ENCODE data around the gene SLC66A3.
"Not testable (repeated sequence)": the region's sequence is repeated elsewhere in the genome, so short reads cannot be mapped to it uniquely, and the experiment has no call there.

The SLC66A3 gene

DNA sequence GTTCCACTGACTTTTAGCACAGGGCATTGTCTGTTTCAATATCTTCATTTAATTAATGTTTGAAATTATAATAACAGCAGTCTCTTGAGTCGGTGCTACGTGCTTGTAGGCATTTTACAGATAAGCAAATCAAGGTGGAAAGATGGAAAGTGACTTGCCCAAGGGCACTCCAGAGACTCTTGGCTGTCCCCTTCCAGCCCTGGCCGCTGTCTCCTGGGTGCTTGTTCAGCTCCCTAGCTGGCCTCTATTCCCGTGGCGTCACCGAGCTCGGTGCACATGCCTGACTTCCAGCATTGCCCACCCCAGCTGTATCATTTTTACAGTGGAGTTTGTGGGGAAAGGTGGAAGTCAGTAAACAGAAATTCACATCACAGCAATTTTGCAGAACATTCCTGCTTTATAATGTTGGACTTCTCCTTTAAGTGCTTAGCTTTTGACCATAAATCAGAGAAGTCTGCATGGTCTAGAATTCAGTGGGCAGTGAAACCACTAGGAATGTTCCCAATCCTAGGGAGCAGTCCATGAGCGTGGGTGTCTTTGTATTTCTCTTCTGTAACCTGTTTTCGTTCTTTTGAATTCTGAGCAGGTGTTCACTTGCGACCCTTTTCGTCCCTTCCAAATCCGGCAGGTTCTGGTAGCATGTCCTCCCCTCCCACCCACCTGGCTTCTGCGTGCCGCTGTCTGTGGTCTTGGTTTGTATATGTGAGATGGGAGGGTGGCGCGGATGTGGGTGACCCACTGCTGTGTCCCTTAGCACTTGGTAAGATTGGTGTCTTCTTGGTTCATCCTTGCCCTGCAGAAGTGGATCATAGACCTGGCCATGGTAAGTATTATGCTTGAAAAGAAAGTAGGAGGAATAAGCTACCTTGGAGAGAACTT is 8.4 kb downstream of the SLC66A3 start:
- H2BK15ac ChIP-seq (ENCODE audit: low read depth, poor library complexity, severe bottlenecking), result no peak overlapping the region
- no peaks in the 10 kb centered on the region for H3K27me3 ChIP-seq (ENCODE audit: control insufficient read depth in 1 of 2, insufficient read depth in 1 of 2, low read length in 2 of 2)
- no peak overlapping the region for H3K9ac ChIP-seq (ENCODE audit: low read length)
- H2AFZ ChIP-seq (ENCODE audit: low read depth, low read length), result no peak overlapping the region
- H3K18ac ChIP-seq (ENCODE audit: low read depth in 1 of 2, low read length in 2 of 2), result no peak overlapping the region
- no peak for DNase-seq
- no peak overlapping the region for H4K91ac ChIP-seq (ENCODE audit: low read length)
- H3K36me3 ChIP-seq (ENCODE audit: control insufficient read depth in 1 of 2, insufficient read depth in 2 of 2, low read depth in 1 of 2, low read length in 2 of 2), result peaks cover 2 to 15% of the 10 kb centered on the region in 2 experiments
- H3K27ac ChIP-seq (ENCODE audit: low read length, poor library complexity, severe bottlenecking), result no peak overlapping the region
- no peak overlapping the region for H3K4me2 ChIP-seq (ENCODE audit: low read length, poor library complexity, severe bottlenecking)
- no peak overlapping the region for H2AK5ac ChIP-seq (ENCODE audit: low read length, severe bottlenecking)
- peak overlapping the region in 1 of 2 experiments; percentile 53 for H3K14ac ChIP-seq (ENCODE audit: low read length in 2 of 2)
- no peak overlapping the region for H3K23ac ChIP-seq (ENCODE audit: low read length in 2 of 2)
- H3K4me3 ChIP-seq (ENCODE audit: insufficient read depth in 1 of 2, low read depth in 1 of 2, low read length in 2 of 2), result no peak overlapping the region
- H3K79me1 ChIP-seq (replicated peaks; ENCODE audit: low read length, poor library complexity, severe bottlenecking), result peaks cover 3% of the 10 kb centered on the region
- H3K4me1 ChIP-seq (ENCODE audit: control insufficient read depth, insufficient read depth, low read depth, low read length), result peaks cover 8% of the 10 kb centered on the region
- no peak overlapping the region for H3K4ac ChIP-seq (ENCODE audit: low read depth in 1 of 2, low read length in 2 of 2)
- H4K8ac ChIP-seq (ENCODE audit: low read length), result peak overlapping the region; percentile 12
- 90% methylated on average over 15 of the region's 16 CpGs for WGBS
- H2BK120ac ChIP-seq (ENCODE audit: low read depth, low read length), result no peak overlapping the region
- H2BK12ac ChIP-seq (ENCODE audit: low read length in 2 of 2), result no peak overlapping the region
- H2BK5ac ChIP-seq (ENCODE audit: low read depth, low read length, poor library complexity, severe bottlenecking), result no peak overlapping the region
- H3K9me3 ChIP-seq (ENCODE audit: control insufficient read depth, low read length), result no peaks in the 10 kb centered on the region

DNA sequence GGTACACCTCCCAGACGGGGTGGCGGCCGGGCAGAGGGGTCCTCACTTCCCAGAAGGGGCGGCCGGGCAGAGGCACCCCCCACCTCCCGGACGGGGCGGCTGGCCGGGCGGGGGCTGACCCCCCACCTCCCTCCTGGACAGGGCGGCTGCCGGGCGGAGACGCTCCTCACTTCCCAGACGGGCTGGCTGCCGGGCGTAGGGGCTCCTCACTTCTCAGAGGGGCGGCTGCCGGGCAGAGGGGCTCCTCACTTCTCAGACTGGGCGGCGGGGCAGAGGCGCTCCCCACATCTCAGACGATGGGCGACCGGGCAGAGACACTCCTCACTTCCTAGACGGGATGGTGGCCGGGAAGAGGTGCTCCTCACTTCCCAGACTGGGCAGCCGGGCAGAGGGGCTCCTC is 9.8 kb downstream of the SLC66A3 start:
- not testable (repeated sequence) for H4K91ac ChIP-seq (ENCODE audit: low read length); H3K4me3 ChIP-seq (ENCODE audit: insufficient read depth in 1 of 2, low read depth in 1 of 2, low read length in 2 of 2); H2AFZ ChIP-seq (ENCODE audit: low read depth, low read length); H2BK15ac ChIP-seq (ENCODE audit: low read depth, poor library complexity, severe bottlenecking); H3K14ac ChIP-seq (ENCODE audit: low read length in 2 of 2); H3K27me3 ChIP-seq (ENCODE audit: control insufficient read depth in 1 of 2, insufficient read depth in 1 of 2, low read length in 2 of 2); H3K18ac ChIP-seq (ENCODE audit: low read depth in 1 of 2, low read length in 2 of 2); H3K27ac ChIP-seq (ENCODE audit: low read length, poor library complexity, severe bottlenecking); H3K23ac ChIP-seq (ENCODE audit: low read length in 2 of 2); H2AK5ac ChIP-seq (ENCODE audit: low read length, severe bottlenecking); H2BK120ac ChIP-seq (ENCODE audit: low read depth, low read length); H3K4me2 ChIP-seq (ENCODE audit: low read length, poor library complexity, severe bottlenecking); H2BK12ac ChIP-seq (ENCODE audit: low read length in 2 of 2); H3K4me1 ChIP-seq (ENCODE audit: control insufficient read depth, insufficient read depth, low read depth, low read length); H4K8ac ChIP-seq (ENCODE audit: low read length); H3K4ac ChIP-seq (ENCODE audit: low read depth in 1 of 2, low read length in 2 of 2); DNase-seq; H2BK5ac ChIP-seq (ENCODE audit: low read depth, low read length, poor library complexity, severe bottlenecking); H3K9ac ChIP-seq (ENCODE audit: low read length); H3K9me3 ChIP-seq (ENCODE audit: control insufficient read depth, low read length); H3K79me1 ChIP-seq (replicated peaks; ENCODE audit: low read length, poor library complexity, severe bottlenecking)
- 98% methylated on average over 27 of the region's 28 CpGs for WGBS
- H3K36me3 ChIP-seq (ENCODE audit: control insufficient read depth in 1 of 2, insufficient read depth in 2 of 2, low read depth in 1 of 2, low read length in 2 of 2), result peaks cover 0 to 15% of the 10 kb centered on the region in 2 experiments

DNA sequence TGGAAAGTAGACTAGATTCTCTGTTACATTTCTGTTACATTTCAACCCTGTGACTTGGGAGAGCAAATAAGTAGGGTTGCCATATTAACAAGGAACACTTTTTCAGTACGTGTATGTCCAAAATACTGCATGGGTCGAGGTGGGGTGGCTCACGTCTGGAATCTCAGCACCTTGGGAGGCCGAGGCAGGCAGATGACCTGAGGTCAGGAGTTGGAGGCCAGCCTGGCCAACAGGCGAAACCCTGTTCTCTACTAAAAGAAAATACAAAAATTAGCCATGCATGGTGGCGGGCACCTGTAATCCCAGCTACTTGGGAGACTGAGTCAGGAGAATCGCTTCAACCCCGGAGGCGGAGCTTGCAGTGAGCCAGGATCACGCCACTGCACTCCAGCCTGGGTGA is 11.2 kb downstream of the SLC66A3 start:
- DNase-seq, result no peak
- no peak overlapping the region for H2AFZ ChIP-seq (ENCODE audit: low read depth, low read length)

DNA sequence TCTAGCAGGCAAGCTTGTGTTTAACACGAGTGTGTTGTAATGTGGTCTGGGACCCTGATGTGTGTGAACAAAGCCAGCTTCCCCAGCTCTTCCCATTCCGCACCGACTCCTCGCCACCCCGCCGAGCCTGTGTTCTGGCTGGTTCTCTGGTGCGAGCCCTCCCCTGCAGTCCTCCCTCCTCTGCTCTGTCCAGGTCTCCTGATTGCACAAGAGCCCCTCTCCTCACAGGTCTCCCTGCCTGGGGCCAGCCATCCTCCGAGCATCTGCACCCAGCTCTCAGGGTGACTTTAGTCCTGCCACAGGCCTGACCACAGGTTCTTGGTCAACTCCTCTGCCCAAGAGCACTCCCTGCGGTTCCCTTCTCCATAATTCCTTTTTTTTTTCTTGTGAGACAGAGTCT is 13.2 kb downstream of the SLC66A3 start:
- Histone ChIP-seq H2AK5ac (ENCODE audit: low read length, severe bottlenecking) (no peak overlapping the region), H2BK5ac (ENCODE audit: low read depth, low read length, poor library complexity, severe bottlenecking) (no peak overlapping the region), H2BK12ac (ENCODE audit: low read length in 2 of 2) (no peak overlapping the region), H3K27me3 (ENCODE audit: control insufficient read depth in 1 of 2, insufficient read depth in 1 of 2, low read length in 2 of 2) (no peaks in the 10 kb centered on the region), H4K91ac (ENCODE audit: low read length) (no peak overlapping the region), H3K9me3 (ENCODE audit: control insufficient read depth, low read length) (no peaks in the 10 kb centered on the region), H3K36me3 (ENCODE audit: control insufficient read depth in 1 of 2, insufficient read depth in 2 of 2, low read depth in 1 of 2, low read length in 2 of 2) (peaks cover 0 to 5% of the 10 kb centered on the region in 2 experiments), H3K9ac (ENCODE audit: low read length) (no peak overlapping the region), H4K8ac (ENCODE audit: low read length) (no peak overlapping the region), H3K4me1 (ENCODE audit: control insufficient read depth, insufficient read depth, low read depth, low read length) (peaks cover 5% of the 10 kb centered on the region), H3K27ac (ENCODE audit: low read length, poor library complexity, severe bottlenecking) (no peak overlapping the region), H2BK120ac (ENCODE audit: low read depth, low read length) (no peak overlapping the region), H3K4me3 (ENCODE audit: insufficient read depth in 1 of 2, low read depth in 1 of 2, low read length in 2 of 2) (no peak overlapping the region), H3K18ac (ENCODE audit: low read depth in 1 of 2, low read length in 2 of 2) (no peak overlapping the region), H3K14ac (ENCODE audit: low read length in 2 of 2) (peak overlapping the region in 1 of 2 experiments; percentile 5), H3K23ac (ENCODE audit: low read length in 2 of 2) (no peak overlapping the region), H2AFZ (ENCODE audit: low read depth, low read length) (no peak overlapping the region), H3K4me2 (ENCODE audit: low read length, poor library complexity, severe bottlenecking) (no peak overlapping the region), H3K79me1 (replicated peaks; ENCODE audit: low read length, poor library complexity, severe bottlenecking) (no peaks in the 10 kb centered on the region), H2BK15ac (ENCODE audit: low read depth, poor library complexity, severe bottlenecking) (no peak overlapping the region), H3K4ac (ENCODE audit: low read depth in 1 of 2, low read length in 2 of 2) (no peak overlapping the region)
- 87% methylated on average over 8 of the region's 9 CpGs for WGBS
- no peak for DNase-seq

More for the DNA sequence above, 11.2 kb downstream of the SLC66A3 start:
- H2BK12ac ChIP-seq (ENCODE audit: low read length in 2 of 2), result no peak overlapping the region
- no peak overlapping the region for H3K23ac ChIP-seq (ENCODE audit: low read length in 2 of 2)
- no peak overlapping the region for H4K91ac ChIP-seq (ENCODE audit: low read length)
- no peak overlapping the region for H3K4ac ChIP-seq (ENCODE audit: low read depth in 1 of 2, low read length in 2 of 2)
- H3K9me3 ChIP-seq (ENCODE audit: control insufficient read depth, low read length), result no peaks in the 10 kb centered on the region
- no peak overlapping the region for H3K9ac ChIP-seq (ENCODE audit: low read length)
- 97% methylated on average over 10 of the region's 10 CpGs for WGBS
- H3K27ac ChIP-seq (ENCODE audit: low read length, poor library complexity, severe bottlenecking), result no peak overlapping the region
- H2AK5ac ChIP-seq (ENCODE audit: low read length, severe bottlenecking), result no peak overlapping the region
- no peak overlapping the region for H3K18ac ChIP-seq (ENCODE audit: low read depth in 1 of 2, low read length in 2 of 2)
- H3K27me3 ChIP-seq (ENCODE audit: control insufficient read depth in 1 of 2, insufficient read depth in 1 of 2, low read length in 2 of 2), result no peaks in the 10 kb centered on the region
- no peak overlapping the region for H2BK15ac ChIP-seq (ENCODE audit: low read depth, poor library complexity, severe bottlenecking)
- H4K8ac ChIP-seq (ENCODE audit: low read length), result no peak overlapping the region
- H3K4me3 ChIP-seq (ENCODE audit: insufficient read depth in 1 of 2, low read depth in 1 of 2, low read length in 2 of 2), result no peak overlapping the region
- H2BK5ac ChIP-seq (ENCODE audit: low read depth, low read length, poor library complexity, severe bottlenecking), result no peak overlapping the region
- peaks cover 0 to 11% of the 10 kb centered on the region in 2 experiments for H3K36me3 ChIP-seq (ENCODE audit: control insufficient read depth in 1 of 2, insufficient read depth in 2 of 2, low read depth in 1 of 2, low read length in 2 of 2)
- H2BK120ac ChIP-seq (ENCODE audit: low read depth, low read length), result no peak overlapping the region
- H3K14ac ChIP-seq (ENCODE audit: low read length in 2 of 2), result no peak overlapping the region
- H3K4me1 ChIP-seq (ENCODE audit: control insufficient read depth, insufficient read depth, low read depth, low read length), result peaks cover 5% of the 10 kb centered on the region
- H3K4me2 ChIP-seq (ENCODE audit: low read length, poor library complexity, severe bottlenecking), result no peak overlapping the region
- H3K79me1 ChIP-seq (replicated peaks; ENCODE audit: low read length, poor library complexity, severe bottlenecking), result no peaks in the 10 kb centered on the region

Measured in mesenchymal stem cell (in vitro differentiated cells and primary cell).